Measurements from ENCODE around the gene TMX4. TPM values are rescaled to one million over a fixed set of nuclear protein-coding genes. Genes with fewer than 3 reads are reported as not detected.

The TMX4 gene
- total RNA-seq, 6 donors from 2014 or later: 12.4 to 50.5 (median 31.5) TPM

GRCh38 chr20:8007490-8007889 is 12.1 kb downstream of the TMX4 start:
- no peak for DNase-seq
- H3K36me3 ChIP-seq: peaks cover 0 to 6% (median 0%) of the 10 kb centered on the region in 4 donors
- ATAC-seq (ENCODE audit: low FRiP score in 2 of 2): no peak
- 86 to 95% methylated on average over 1 of the region's 1 CpG for WGBS, 2 donors
- H3K4me1 ChIP-seq: no peaks in the 10 kb centered on the region
- no peak overlapping the region for H3K4me3 ChIP-seq
- no peak overlapping the region for H3K27ac ChIP-seq
- no peaks in the 10 kb centered on the region for H3K27me3 ChIP-seq
- H3K9me3 ChIP-seq: no peaks in the 10 kb centered on the region
- TF ChIP-seq EP300 (IDR thresholded peaks at IDR 0.05) (no peak), CTCF (IDR thresholded peaks at IDR 0.05) (no peak), POLR2AphosphoS5 (IDR thresholded peaks at IDR 0.05) (no peak), POLR2A (IDR thresholded peaks at IDR 0.05) (no peak)

GRCh38 chr20:8005575-8006366 is 13.8 kb downstream of the TMX4 start:
- H3K4me1 ChIP-seq: no peaks in the 10 kb centered on the region
- TF ChIP-seq POLR2A (IDR thresholded peaks at IDR 0.05) (no peak), POLR2AphosphoS5 (IDR thresholded peaks at IDR 0.05) (no peak), EP300 (IDR thresholded peaks at IDR 0.05) (no peak), CTCF (IDR thresholded peaks at IDR 0.05) (no peak)
- no peak overlapping the region for H3K27ac ChIP-seq
- H3K36me3 ChIP-seq: peaks cover 0 to 11% (median under 1%) of the 10 kb centered on the region in 4 donors
- DNase-seq (peak in 1 of 2 donors; percentile 14), ATAC-seq (ENCODE audit: low FRiP score in 2 of 2) (no peak)
- 94 to 96% methylated on average over 19 of the region's 19 CpGs for WGBS, 2 donors
- no peaks in the 10 kb centered on the region for H3K27me3 ChIP-seq
- H3K9me3 ChIP-seq: no peaks in the 10 kb centered on the region
- H3K4me3 ChIP-seq: no peak overlapping the region

DNA sequence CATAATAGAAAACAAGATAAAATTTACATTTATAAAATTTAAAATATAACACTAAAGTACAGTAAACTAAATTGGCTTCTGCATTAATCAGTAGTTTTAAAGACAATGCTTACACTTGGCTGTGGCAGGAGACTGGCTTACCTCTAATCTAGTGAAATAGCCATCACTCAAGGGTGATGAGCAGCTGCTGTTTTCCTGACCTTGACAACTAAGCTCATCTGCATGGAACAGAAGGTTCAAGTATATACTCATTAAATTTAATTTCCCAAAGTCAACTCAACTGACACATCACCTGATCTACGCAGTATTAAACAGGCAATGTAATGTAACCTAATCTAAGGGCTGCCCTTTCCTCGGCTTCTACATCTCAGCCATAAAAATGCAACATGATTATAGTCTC is 14.5 kb downstream of the TMX4 start:
- DNase-seq (no peak), ATAC-seq (ENCODE audit: low FRiP score in 2 of 2) (no peak)
- no peak overlapping the region for H3K4me3 ChIP-seq
- no peaks in the 10 kb centered on the region for H3K9me3 ChIP-seq
- 50 to 91% methylated on average over 2 of the region's 2 CpGs for WGBS, 2 donors
- H3K27ac ChIP-seq: no peak overlapping the region
- TF ChIP-seq POLR2A (IDR thresholded peaks at IDR 0.05) (no peak), POLR2AphosphoS5 (IDR thresholded peaks at IDR 0.05) (no peak), EP300 (IDR thresholded peaks at IDR 0.05) (no peak), CTCF (IDR thresholded peaks at IDR 0.05) (no peak)
- H3K4me1 ChIP-seq: no peaks in the 10 kb centered on the region
- no peaks in the 10 kb centered on the region for H3K27me3 ChIP-seq
- peaks cover 0 to 17% (median 3%) of the 10 kb centered on the region in 4 donors for H3K36me3 ChIP-seq

DNA sequence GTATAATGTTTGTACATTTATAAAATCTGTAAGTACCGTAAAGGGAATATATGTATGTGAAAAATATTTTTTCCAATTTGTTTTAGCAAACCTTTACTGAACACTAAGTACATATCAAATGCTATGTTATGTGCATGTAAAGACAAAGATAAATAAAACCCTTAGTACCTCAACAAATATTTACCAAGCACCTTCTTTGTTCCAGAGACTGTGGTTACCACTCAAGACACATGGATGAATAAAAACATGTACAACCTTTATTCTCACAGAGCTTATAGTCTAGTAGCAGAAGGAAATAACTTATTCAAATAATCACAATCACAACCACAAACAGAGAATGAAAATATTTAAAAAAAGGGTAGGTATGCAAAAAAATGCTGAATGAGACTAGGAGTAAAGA is 17.5 kb downstream of the TMX4 start:
- WGBS, 2 donors: 93 to 94% methylated on average over 1 of the region's 1 CpG

More for the DNA sequence above, 17.5 kb downstream of the TMX4 start:
- ATAC-seq (ENCODE audit: low FRiP score in 2 of 2) (no peak), DNase-seq (no peak)
- Histone ChIP-seq H3K9me3 (no peaks in the 10 kb centered on the region), H3K36me3 (peaks cover 0 to 33% (median 17%) of the 10 kb centered on the region in 4 donors), H3K4me3 (no peak overlapping the region), H3K4me1 (no peaks in the 10 kb centered on the region), H3K27ac (no peak overlapping the region), H3K27me3 (no peaks in the 10 kb centered on the region)
- TF ChIP-seq CTCF (IDR thresholded peaks at IDR 0.05): no peak

Measured in upper lobe of left lung (tissue), 6 donors.